Activated CD4-positive, alpha-beta T cell treated with anti-CD3 and anti-CD28 coated beads, Interleukin-2, amount 50 U/mL, for 24 hours (primary cell): ENCODE data around the gene DLX1.
"Not testable (repeated sequence)": the region's sequence is repeated elsewhere in the genome, so short reads cannot be mapped to it uniquely, and the experiment has no call there.

Experiments used
- DNase-seq, 2 donors: peaks; one replicate each; pipeline ENCODE4 v3.0.0-alpha.2; 2020; ENCODE audit warnings: low read depth in 1 of 2, low spot score in 1 of 2

Gene DLX1

DNA sequence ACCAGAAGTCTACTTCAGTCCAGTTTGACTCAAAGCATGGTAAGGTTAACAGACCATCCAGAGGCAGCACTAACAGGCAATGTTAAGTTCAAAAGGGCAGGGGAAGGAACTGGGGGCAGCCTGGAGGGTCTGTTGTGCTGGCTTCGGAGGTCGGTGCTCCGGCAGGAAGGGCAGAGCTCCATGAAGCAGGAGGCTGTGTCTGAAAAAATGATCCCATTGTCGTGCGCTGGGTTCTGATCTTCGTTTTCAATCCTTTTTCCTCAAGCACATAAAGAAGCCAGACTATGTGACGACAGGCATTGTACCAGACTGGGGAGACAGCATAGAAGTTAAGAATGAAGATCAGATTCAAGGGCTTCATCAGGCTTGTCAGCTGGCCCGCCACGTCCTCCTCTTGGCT lies 21.9 kb upstream of the DLX1 start:
- DNase-seq, result no peak

DNA sequence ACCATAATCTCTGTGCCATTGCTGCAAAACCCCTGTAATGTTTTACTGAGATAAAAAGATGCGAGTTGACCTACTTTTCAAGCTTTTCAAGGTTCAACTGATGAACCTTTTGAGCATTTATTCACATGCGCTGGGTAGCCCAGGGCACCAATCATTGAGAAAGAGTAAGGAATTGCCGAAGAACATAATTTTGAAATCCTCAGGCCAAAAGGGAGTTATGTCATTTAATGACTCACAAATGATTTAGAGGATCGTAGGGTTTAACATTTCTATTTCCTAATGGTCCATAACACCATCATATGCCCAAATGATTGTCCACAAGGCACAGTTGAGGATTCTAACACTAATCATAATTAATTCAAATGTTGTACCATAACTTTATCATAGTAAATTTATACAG lies 20.2 kb upstream of the DLX1 start:
- no peak for DNase-seq

- no peak for DNase-seq
These were observed 18.9 kb upstream of the DLX1 start for GRCh38 chr2:172066394-172066886.

DNA sequence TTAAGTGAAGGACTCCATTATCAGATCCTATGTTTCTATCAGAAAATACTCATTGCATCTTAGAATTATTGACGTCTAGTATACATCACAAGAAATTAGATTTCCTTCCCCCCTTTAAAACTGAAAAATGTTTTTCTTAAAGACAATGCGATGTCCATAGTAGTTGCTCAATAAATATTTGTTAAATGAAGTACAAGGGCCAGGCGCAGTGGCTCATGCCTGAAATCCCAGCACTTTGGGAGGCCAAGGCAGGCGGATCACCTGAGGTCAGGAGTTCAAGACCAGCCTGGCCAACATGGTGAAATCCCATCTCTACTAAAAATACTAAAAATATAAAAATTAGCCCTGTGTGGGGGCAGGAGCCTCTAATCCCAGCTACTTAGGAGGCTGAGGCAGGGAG lies 17.4 kb upstream of the DLX1 start:
- not testable (repeated sequence) for DNase-seq

GRCh38 chr2:172070936-172071335 lies 14.4 kb upstream of the DLX1 start:
- DNase-seq, result no peak

GRCh38 chr2:172072303-172072702 lies 13.0 kb upstream of the DLX1 start:
- DNase-seq, result no peak

- no peak for DNase-seq
These were observed 12.6 kb upstream of the DLX1 start for GRCh38 chr2:172072706-172073105.

GRCh38 chr2:172073518-172073917 lies 11.8 kb upstream of the DLX1 start:
- no peak for DNase-seq

DNA sequence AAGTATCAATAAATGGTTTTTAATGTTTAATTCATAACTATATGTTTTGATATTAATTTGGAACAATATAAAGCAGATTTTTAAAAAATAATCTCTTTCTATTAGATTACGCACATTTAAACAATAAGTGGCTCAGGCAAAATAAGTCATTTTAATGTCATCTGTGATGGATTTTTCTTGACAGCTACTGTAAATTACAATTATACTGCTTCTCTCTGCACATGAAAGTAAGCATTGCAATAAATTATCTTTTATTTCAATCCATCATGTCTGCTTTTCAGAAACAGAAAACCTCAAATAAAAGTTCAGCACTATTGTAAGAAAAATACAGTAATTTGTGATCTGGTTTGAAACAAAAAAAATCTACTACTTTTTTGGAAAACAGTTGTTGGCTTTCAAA lies 11.1 kb upstream of the DLX1 start:
- DNase-seq, result no peak

DNA sequence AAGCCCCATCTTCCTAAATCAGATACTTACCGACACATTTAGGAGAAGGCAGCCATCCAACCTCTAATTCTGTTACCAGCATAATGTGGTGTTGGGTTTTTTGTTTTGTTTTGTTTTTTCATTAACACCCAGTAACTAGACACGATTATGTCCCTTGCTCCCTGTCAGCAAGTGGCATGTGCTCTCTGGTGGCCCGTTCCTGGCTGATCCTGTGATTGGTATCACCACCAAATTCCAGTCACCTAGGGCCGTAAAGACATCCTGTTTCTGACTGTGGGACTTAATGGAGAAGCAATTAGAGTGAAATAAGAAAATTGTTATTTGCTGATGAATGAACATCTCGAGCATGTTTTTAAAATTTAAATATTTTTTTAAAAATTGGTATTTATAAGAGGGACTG lies 5.9 kb upstream of the DLX1 start:
- no peak for DNase-seq

DNA sequence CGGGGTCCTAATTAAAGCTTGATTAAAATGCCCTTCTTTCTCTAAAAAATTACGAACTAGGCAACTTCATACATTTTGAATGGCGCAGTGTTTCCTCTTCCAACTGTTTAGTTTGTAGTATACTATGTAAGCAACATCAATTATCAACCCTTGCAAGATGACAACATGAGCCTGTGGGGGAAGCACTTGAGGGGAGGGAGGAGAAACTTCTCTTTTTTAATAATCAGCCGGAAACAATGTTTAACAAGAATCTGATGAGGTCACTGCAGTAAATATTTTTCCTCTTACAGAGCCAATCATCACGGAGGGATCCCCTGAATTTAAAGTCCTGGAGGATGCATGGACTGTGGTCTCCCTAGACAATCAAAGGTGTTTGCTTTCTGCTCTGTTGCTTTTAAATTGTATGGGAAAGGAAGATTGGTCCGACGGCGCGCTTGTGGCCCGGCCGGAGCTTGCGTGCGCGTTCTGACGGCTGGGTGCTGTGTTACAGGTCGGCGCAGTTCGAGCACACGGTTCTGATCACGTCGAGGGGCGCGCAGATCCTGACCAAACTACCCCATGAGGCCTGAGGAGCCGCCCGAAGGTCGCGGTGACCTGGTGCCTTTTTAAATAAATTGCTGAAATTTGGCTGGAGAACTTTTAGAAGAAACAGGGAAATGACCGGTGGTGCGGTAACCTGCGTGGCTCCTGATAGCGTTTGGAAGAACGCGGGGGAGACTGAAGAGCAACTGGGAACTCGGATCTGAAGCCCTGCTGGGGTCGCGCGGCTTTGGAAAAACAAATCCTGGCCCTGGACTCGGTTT lies 5.3 kb upstream of the DLX1 start:
- no peak for DNase-seq

GRCh38 chr2:172080641-172081220 lies 4.6 kb upstream of the DLX1 start:
- no peak for DNase-seq

DNA sequence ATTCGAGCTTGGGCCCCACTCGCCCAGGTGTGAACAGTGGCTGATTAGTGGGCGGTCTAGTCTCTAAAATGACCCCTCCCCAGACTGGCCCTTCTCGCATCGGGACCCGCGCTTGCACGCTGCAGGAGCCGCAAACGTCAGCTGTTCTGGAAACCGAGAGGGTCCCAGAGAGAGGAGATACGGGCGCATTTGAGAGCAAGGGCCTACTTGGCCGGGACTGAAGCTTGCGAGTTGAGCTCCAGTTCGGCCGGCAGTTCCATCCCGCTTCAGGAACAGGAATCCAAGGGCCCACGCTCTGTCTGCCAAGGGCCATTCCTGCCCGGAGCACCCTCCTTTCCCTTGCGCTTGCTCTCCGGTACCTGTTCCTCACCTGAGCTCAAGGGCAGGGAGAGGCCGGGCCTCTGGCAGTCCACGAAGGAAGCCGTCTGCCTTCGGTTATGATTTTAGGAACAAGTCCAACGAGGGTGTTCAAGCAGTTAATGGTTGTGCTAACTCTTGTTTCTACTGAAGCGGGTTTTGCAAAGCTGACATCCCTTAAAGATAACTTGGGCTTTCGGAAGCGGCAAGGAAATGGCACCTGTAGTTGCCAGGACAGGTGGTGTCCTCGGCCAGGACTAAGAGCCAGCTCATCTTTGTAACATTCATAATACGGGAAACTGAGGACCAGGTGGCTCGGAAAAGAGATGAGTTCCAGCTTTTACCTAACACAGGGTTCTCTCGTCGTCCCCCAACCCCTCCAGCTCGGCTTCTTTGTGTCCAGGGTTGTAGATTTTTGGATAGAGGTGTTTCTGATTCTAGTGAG lies 3.9 kb upstream of the DLX1 start:
- no peak for DNase-seq

DNA sequence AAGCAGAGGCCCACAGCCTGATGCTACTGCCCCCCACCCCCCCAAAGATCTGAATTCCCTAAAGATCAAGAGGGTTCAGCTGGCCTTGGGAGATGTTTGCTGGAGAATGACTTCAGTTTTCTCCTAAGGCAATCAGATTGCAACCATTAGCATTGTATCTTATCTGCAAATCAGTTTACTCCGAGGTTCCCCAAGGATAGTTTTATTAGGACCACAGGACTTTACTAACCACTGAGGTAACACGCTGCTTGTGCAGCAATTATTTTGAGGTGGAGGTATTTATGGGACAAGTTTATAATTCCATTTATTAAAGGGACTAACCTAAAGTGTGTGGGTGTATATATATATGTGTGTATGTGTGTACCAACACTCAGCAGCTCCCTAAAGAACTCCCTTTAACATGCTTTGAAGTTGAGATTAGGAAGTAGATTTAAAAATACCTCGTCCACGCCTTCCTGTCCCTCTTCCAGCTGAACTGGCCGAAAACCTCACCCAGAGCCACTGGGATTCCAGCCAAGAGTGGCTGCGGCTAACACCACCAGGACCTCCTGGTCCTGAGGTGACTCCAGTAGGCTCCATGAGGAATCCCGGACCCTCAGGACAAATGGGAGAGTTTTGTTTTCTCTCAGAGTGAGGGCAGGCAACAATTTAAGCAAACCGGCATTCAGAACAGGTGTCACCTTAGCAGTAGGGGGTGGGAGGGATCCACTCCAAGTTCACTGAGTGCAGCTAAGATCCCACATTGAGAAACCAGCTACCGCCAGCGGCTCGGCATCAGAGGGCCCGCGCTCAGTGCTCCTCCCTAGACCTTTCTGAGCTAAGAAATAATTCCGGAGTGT lies 3.0 kb upstream of the DLX1 start:
- no peak for DNase-seq

- no peak for DNase-seq
These were observed 2.2 kb upstream of the DLX1 start for GRCh38 chr2:172082944-172083627.

- DNase-seq, result no peak
These were observed 1.5 kb upstream of the DLX1 start for GRCh38 chr2:172083628-172084394.

GRCh38 chr2:172084395-172084644 lies 987 bp upstream of the DLX1 start:
- no peak for DNase-seq

DNA sequence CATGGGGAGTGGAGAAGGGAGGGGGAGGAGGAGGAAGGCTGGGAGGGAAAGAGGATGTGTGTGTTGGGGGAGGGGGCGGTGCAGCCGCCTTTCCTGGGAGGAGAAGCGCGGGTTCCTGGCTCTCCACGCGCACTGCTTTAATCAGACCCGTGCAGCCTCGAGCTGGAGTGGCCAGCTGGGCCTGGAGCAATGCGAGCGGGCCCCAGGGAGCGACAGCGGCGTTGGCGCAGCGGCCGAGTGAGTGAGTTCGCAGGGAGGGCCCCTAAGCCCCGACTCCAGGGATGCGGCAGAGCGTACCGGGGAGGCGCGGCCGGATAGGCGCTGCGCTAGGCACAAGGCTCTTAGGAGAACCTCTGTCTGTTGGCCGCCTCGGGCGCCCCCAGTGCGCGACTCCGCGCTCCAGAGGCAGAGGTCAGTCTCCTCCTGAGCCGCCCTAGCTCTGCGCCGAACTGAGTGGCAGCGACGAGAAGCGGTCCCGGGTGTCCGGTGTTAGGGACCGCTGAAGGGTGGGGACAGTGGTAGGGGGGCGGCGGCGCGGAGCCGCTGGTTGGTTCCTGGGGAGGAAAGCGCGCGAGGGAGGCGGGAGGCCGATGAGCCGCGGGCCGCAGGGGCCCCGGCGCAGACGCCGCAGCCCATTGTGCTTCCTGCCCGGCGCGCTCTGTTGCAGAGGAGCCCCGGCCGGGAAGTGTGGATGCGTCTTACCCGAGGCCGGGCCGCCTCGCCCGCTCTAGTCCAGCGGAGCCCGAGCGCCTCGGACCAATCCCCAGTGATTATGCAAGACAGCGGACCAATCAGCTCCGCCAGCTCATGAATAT lies 455 bp upstream of the DLX1 start:
- peak in 1 of 2 donors; percentile 46 for DNase-seq
